ENCODE measurements around the gene TAF6.

Gene TAF6

DNA sequence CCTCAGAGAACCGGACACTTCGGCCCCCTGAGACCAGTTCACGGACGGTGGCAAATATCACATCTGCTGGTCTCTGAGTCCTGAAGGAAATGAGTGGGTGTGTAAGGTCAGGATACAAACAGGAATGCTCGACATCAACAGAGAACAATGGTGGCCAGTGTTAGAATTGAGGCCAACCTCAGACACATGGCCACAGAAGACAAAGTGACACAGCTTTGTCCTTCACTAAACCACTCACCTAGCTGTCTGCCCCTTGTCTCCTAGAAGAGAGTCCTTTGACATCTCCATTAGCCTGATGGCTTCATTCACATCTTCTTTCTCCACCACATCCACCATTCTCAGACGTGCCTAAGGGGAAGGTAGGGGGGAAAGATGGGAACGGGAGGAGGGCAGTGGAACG lies 26.1 kb downstream of the TAF6 start:
- DNase-seq (ENCODE audit: low read depth) = no peak

DNA sequence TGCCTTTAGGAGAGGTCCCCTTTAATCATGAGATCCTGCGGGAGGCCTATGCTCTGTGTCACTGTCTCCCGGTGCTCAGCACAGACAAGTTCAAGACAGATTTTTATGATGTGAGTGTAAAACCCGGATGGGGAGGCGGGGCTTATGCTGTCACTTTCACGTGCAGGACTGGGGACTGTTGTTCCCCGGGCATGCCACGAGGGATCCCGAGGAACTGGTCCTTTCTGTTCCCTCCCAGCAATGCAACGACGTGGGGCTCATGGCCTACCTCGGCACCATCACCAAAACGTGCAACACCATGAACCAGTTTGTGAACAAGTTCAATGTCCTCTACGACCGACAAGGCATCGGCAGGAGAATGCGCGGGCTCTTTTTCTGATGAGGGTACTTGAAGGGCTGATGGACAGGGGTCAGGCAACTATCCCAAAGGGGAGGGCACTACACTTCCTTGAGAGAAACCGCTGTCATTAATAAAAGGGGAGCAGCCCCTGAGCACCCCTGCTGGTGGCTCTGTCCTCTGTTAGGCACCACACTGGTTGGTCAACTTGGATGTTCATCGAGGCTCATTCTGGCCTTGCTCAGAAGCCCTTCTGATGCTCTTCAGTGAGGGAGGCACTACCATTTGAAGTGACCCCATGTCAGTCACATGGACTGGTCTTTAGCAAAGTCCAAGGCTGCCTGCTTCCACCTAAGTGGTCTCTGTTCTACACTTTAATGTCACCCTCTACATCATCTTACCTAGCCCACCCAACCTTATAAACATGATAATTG lies 27.6 kb downstream of the TAF6 start:
- DNase-seq (ENCODE audit: low read depth) = no peak

DNA sequence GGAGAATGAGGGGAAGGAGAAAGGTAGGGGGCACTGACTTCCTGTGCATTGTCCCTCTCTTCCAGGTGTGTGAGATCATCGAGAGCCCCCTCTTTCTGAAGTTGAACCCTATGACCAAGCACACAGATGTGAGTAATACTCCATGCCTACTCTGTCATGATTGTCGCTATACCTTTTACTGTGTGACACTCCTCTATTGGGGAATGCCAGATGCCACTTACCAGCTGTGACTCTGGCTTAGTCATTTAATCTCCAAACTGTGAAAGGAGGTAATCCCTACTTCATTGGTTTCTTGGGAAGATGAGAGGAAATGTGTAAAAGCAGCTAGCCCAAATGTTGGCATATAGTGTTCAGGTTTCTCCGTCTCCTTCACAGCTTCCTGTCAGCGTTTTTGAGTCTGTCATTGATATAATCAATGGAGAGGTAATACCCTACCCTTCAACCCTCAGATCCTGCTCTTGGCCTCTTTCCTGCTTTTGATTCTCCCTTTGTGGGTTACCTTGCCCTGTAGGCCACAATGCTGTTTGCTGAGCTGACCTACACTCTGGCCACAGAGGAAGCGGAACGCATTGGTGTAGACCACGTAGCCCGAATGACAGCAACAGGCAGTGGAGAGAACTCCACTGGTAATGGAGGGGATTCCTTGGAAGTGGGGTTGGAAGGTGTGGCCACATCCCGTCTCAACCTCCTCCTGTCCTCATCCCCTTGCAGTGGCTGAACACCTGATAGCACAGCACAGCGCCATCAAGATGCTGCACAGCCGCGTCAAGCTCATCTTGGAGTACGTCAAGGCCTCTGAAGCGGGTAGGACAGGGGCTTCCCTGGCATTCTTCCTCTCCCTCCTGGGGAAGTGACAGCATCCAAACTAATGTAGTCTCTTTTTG lies 28.4 kb downstream of the TAF6 start:
- DNase-seq (ENCODE audit: low read depth) = no peak

DNA sequence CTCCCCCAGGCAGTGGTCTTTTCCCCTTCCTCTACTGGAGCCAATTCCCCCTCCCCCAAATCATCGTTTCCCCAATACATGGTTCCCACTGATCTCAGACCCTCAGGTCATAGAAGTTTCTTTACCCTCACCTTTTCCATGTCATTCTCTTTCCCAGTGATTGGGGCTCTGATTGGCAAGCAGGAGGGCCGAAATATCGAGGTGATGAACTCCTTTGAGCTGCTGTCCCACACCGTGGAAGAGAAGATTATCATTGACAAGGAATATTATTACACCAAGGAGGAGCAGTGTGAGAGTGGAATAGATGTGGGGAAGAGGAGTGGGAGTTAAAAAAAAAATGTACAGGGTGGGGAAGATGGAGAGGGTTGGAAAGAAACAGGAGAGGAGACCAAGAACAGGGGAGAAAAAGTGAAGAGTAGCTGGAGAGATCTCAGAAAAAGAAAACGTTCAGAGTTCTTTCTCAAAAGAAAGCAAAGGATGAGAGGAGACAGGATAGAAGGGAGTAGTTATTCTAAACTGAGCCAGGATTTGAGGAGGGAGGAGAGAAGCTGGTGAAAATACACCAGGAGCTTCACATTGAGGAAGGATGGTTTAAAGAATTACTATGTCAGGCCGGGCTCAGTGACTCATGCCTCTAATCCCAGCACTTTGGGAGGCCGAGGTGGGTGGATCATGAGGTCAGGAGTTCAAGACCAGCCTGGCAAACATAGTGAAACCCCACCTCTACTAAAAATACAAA lies 29.5 kb downstream of the TAF6 start:
- DNase-seq (ENCODE audit: low read depth) = no peak

DNA sequence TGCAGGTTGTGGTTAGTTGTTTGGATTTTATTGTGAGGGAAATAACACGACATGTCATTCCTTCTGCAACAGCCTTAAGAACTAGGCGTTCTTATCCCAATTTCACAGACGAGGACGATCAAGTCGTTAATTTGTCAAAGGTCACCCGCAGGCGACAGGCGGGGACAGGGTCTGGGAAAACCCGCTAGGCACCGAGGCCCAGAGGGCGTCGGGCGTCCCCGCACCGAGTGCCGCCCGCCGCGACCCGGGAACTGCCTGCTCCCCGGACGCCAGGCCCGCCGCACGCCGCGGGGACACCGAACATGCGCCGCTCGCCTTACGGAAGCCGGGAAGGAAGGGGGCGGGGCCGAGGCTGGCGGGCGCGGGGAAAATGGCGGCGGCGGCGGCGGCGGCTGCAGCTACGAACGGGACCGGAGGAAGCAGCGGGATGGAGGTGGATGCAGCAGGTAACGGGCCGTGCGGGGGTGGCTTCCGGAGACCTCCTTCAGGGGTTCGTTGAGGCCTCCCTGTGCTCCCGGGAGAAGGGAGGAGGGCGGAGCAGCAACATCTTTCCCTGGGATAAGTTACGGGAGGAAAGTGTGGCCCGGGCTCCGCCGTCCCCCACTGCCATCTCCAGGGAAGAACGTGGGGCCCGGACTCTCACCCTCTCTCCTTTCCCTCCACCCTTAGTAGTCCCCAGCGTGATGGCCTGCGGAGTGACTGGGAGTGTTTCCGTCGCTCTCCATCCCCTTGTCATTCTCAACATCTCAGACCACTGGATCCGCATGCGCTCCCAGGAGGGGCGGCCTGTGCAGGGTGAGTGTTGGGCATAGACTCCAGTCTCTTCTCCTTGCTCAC lies 30.3 kb downstream of the TAF6 start, which contains the start of gene COPS6:
Gene COPS6, plus strand, starts transcription at position 349 of the 837 bp plus-strand sequence. Its CDS starts 22 bp downstream, at position 371.
- DNase-seq (ENCODE audit: low read depth) = peak; percentile 80

DNA sequence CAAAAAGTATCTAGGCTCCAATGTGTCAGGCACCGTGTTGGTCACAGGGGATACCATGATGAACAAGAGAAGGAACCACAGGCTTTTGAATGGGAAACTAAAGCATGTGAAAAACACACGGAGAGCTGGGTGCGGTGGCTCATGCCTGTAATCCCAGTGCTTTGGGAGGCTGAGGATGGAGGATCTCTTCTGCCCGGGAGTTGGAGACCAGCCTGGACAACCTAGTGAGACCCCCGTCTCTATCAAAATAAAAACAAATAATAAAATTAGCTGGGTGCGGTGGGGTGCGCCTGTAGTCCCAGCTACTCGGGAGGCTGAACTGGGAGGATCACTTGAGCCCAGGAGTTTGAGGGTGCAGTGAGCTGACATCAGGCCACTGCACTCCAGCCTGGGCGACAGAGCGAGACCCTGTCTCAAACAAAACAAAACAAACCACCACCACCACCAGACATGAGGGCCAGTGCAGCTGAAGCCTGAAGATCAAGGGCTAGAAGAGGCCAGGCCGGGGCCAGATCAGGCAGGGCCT lies 31.0 kb downstream of the TAF6 start:
- DNase-seq (ENCODE audit: low read depth) = no peak

DNA sequence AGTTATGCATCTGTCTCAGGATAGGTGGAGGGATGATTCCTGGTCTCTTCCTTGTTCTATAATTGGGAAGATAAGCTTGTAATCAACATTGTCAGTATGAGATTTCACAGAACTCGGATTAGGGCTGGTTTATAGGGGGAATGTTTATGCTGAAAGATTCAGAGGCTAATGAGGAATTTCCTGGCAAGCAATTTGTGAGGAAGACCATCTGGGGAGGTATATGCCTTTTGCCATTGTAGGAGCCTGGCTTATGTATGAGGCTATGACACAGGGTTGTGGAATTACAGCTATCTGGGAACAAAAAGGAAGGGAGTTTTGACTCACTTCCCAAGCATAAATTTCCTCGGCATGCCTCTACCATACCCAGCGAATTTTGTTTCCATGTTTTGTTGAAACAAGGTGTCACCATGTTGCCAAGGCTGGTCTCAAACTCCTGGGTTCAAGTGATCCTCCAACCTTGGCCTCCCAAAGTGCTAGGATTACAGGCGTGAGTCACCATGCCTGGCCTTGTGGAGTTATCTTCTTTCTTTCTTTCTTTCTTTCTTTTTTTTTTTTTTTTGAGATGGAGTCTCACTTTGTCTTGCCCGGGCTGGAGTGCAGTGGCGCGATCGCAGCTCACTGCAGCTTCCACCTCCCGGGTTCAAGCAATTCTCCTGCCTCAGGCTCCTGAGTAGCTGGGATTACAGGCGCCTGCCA lies 32.0 kb downstream of the TAF6 start:
- no peak for DNase-seq (ENCODE audit: low read depth)

DNA sequence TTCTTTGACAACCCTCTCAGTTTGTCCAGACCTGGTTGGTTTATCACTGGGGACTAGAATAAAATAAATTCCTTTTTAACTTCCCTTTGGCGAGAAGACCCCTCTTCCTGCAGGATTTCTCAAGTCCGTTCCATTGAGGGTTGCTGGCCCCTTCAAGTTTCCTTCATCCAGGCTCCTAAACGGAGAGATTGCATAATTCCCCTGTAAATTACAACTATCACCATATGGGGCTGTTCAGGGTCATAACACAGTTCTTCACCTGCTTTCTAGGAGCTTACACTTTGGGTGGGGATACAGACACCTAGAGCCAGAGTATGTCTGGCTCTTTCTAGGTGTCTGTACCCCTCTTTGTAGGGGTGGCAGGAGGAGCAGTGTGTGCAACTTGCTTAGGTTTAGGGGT lies 33.6 kb downstream of the TAF6 start:
- DNase-seq (ENCODE audit: low read depth) = no peak

DNA sequence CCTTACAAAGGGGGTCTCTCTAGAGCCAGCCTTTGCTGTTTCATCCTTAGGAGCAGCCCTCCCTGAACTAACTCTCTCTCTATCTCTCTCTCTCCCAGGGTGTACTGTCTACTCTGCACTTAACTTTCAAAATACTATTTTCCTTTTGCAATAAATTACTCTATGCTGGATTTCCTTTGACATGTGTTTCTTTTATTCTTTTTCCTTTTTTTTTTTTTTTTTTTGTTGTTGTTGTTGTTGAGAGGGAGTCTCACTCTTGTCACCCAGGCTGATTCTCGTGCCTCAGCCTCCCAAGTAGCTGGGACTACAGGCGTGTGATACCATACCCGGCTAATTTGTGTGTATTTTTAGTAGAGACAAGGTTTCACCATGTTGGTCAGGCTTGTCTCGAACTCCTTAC lies 36.2 kb downstream of the TAF6 start:
- no peak for DNase-seq (ENCODE audit: low read depth)

DNA sequence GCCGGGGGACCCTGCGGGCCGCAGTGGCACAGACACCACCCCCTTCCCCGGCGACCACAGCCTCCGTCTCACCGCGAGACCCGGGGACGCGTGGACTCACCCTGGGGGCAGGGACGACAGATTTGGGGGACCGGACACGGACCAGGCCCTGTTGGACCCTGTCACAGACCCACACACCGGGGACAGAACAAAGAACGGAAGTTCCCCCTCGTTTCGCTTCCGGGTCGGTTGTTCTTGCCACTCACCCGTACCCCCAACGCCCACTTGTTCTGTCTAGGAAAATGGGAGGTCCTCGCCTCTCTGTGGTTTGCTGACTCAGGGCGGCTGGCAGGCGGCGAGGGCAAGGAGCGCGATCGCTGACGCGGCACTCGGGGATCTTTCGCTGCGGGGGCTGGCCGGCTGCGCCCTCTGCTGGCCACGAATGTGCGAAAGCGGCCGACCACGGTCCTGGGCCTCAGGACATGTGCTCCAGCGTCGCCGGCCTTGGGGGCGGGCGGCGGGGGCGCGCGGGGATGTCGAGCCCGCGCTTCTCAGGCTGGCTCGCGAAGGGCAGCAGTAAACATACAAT lies 37.5 kb downstream of the TAF6 start, which contains the start of gene ZNF3:
Gene ZNF3, minus strand, starts transcription at position 189 of the 568 bp plus-strand sequence. CDS start 4,366 bp downstream, outside the sequence.
- peak; percentile 95 for DNase-seq (ENCODE audit: low read depth)

DNA sequence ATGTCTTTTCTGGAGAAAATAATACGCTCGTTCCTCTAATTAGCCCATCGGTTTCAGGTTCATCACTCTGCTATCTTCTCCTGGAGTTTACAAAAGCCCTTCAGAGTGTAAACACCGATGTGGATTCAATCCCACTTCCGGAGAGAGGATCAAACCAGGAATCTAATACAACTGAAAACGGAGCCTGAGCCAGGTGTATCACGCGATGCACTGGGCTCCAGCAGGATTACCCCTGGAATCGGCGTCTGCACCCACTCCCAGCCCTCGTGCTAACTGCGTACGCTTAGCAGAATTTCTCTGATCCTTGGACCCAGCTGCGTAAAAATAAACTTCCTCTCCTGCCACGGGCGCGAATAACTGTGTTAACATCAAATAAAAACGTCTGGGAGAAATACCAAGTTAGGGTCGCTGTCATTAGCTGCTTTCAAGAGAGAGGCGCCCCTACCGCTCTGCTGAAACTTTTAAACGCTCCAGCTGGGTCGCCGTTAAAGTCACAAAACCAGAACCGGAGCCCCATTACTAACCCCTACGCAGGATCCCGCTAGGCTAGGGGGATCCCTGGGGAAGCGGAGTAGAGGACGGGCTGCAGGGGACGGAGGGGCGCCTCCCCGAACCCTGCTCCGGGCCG lies 38.1 kb downstream of the TAF6 start:
- no peak for DNase-seq (ENCODE audit: low read depth)

DNA sequence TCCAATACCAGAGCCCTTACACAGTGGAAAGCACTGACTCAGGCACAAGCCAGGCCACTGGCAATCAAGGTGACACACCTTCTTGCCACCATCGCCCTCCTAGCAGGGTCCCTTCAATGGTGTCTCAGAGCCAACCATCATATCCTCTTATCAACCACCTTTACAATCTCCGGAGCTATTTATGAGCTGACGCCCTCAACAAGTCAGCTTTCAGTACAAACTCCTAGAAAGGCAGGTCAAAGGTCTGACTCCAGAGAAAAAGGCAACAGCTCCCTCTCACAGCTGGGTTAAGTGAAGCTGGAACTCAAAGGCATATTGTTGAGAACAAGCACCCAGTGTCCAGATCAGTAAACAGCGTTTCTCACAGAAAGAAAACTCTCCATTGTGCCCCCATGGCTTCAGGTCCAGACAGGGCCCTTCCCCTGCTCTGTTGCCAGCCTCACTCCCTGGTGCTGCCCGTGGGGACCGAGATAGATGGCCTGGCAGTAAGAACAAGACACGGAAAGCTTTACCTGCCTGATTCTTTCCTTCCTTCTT lies 40.1 kb downstream of the TAF6 start:
- DNase-seq (ENCODE audit: low read depth) = no peak

DNA sequence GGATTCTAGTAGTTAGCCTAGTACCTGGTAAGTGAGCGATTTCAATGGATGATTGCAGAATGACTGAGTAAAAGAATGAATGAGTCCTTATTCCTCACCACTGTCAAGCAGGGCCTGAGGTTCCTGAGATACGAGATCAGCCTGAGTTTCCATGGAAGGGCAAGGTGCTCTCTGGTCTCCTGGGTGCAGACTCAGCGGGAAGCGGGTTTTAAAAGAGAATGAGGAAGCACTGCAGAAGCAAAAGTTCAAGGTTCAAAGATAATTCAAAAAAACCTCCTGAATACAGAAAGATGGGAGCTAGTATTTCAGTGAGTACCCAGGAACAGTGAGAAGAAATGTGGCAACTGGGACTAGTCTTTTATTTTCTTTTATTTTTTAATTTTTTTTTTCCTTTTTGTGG lies 42.0 kb downstream of the TAF6 start:
- no peak for DNase-seq (ENCODE audit: low read depth)

DNA sequence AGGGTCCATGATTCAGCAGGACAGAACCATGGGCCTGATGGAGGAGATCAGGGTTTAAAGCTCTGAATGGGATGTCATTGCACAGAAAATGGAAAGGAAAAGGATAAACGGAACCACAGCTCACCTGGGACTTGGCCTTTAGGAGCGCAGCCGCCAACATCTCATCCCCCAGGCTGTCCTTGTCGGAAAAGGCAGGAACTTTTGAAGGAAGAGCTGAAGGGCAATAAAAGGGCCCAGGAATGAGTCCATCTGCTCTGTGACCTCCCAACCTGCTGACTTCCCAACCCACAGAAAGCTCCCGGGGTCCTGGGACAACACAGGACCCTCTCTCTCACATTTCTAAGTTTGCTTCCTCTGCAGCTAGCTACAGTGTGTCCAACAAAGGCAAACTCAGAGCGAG lies 43.7 kb downstream of the TAF6 start:
- no peak for DNase-seq (ENCODE audit: low read depth)

DNA sequence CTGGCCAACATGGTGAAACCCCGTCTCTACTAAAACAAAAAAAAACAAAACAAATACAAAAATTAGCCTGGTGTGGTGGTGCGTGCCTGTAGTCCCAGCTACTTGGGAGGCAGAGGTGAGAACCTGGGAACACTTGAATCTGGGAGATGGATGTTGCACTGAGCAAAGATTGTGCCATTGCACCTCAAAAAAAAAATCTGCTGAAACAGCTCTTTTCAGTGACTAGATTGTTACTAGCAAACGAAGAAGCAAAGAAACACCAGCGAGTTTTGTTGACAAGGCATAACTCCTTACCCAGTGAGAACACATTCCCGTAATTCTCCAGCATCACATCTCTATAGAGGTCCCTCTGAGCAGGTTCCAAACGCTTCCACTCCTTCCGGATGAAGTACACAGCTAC lies 44.3 kb downstream of the TAF6 start:
- DNase-seq (ENCODE audit: low read depth) = no peak

DNA sequence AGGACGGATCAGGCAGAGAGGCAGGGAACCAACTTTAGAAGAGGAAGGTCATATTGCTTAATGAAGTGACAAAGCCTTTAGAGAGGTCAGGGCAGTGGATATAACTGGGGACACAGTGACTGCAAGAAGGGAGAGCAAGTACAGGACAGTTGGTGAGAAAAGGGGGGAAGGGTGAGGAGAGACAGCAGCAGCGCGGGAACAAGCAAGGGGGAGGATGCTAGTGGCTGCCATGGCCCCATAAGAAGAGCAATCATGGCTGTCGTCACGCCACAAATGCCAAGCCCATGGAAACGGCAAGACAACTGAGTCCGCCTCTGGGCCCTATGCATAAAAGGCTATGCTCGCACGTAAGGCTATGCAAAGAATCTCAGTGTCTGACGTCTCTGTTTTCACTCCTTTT lies 46.7 kb downstream of the TAF6 start:
- no peak for DNase-seq (ENCODE audit: low read depth)

DNA sequence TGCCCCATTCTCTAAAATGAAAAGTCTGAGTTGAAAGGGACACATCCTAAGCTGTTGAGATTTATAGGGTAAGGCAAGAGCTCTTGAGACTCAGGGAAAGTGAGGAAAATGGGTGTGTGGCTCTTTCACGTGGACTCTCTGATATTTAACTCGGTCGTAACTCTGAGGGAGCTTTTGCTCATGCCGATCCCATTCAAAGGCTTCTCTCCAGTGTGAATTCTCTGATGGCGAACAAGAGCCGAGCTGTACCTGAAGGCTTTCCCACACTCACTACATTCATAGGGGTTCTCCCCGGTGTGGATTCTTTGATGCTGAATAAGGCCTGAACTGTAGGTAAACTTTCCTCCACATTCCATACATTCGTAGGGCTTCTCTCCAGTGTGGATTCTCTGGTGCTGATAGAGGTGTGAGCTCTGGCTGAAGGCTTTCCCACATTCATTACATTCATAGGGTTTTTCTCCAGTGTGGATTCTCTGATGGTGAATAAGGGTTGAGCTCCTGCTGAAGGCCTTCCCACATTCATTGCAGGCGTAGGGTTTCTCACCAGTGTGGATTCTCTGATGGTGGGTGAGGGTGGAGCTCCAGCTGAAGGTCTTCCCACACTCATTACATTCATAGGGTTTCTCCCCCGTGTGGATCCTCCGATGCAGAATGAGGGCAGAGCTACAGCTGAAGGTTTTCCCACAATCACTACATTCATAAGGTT lies 48.0 kb downstream of the TAF6 start:
- no peak for DNase-seq (ENCODE audit: low read depth)

DNA sequence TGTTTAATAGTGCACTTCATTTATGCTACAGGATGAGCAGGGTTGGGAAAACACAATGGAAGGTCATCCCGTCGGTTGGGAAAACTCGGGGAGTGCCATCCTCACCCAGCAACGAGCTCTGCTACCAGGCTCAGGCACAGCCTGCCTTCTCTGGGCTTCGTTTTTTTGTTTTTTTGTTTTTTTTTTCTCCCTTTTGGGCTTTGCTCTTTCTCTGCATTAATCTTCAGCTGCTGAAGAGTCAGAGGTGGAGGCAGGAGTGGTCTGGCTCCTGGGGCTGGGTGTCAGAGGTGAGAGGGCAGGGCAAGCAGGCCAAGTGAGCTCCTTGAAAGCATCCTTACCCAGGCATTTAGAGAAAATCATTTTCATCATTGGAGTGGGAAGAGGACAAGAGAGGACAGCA lies 49.2 kb downstream of the TAF6 start:
- no peak for DNase-seq (ENCODE audit: low read depth)

DNA sequence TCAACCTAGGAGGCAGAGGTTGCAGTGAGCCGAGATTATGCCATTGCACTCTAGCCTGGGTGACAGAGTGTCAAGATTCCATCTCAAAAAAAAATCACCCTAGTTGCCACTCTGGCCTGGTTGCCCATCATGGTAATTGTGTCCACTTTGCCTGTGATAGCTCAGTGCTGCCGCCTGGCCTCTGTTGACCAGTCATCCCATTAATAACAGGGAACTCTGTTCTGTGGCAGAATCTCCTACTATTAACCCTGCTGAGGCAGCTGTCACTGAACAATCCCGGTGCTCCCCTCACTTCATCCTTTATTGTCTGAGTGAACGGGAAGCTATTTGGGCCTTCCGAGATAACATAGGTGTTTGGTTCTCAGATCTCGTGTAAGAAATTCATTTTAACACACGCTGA lies 52.2 kb downstream of the TAF6 start:
- no peak for DNase-seq (ENCODE audit: low read depth)
